Endothelial cell of umbilical vein (primary cell): Measurements from ENCODE around the gene TMEM94. TPM values are rescaled to one million over a fixed set of nuclear protein-coding genes. Genes with fewer than 3 reads are reported as not detected.

Experiments used
- BruUV-seq: library from RNA; stranded (reverse); fragments of 400-500 nt; replicated peaks from 2 replicates; lab custom pipeline; 2021; lab: Mats Ljungman, UMichigan
- CTCF ChIA-PET: fragments of 300-600, 350-600 bp; sonication (Branson Sonifier 250); formaldehyde crosslinking; loops from one replicate; lab custom pipeline; 2021; ENCODE audit warnings: antibody characterized with exemption, inconsistent platforms; lab: Charles Lee
- POLR2A ChIA-PET: fragments of 300-600, 350-600 bp; sonication (Branson Sonifier 250); formaldehyde crosslinking; loops from one replicate; lab custom pipeline; 2021; ENCODE audit warnings: antibody characterized with exemption, inconsistent platforms; lab: Charles Lee
- DNase-seq: peaks from one replicate; pipeline ENCODE4 v3.0.0-alpha.2; 2011; ENCODE audit warnings: low read depth, low spot score
- FAIRE-seq: peaks from 2 replicates; lab custom pipeline; 2011; peaks lifted over from hg19 to GRCh38; lab: Jason Lieb, UNC
- H2AFZ ChIP-seq: 2 replicates; pipeline ENCODE4 v1.6.0; 2012; ENCODE audit warnings: low read depth, low read length, control low read depth, inconsistent platforms
- H3K27ac ChIP-seq: 2 replicates; pipeline ENCODE4 v1.5.1; 2011; ENCODE audit warnings: low read depth, mild to moderate bottlenecking, control low read depth, low read length, moderate library complexity; ENCODE audit not compliant: insufficient read depth
- H3K27me3 ChIP-seq, 2 experiments: 2 replicates each; pipeline versions ENCODE4 v1.6.0 to v1.6.1; 2011; ENCODE audit warnings: low read length in 2 of 2, mixed read lengths in 1 of 2; ENCODE audit not compliant: control insufficient read depth in 2 of 2, insufficient read depth in 2 of 2
- H3K36me3 ChIP-seq, 2 experiments: 2 replicates in 1 of 2; 3 replicates in 1 of 2; pipeline ENCODE4 v1.5.1; 2011; ENCODE audit warnings: low read length in 2 of 2, mild to moderate bottlenecking in 1 of 2, moderate library complexity in 1 of 2; ENCODE audit not compliant: control insufficient read depth in 2 of 2, insufficient read depth in 2 of 2; ENCODE audit errors: extremely low read depth in 1 of 2
- H3K4me1 ChIP-seq: 3 replicates; pipeline ENCODE4 v1.5.1; 2011; ENCODE audit warnings: mild to moderate bottlenecking, low read length; ENCODE audit not compliant: control insufficient read depth, insufficient read depth; ENCODE audit errors: extremely low read depth
- H3K4me2 ChIP-seq: 2 replicates; pipeline ENCODE4 v1.6.1; 2011; ENCODE audit warnings: low read length, control low read depth, mixed read lengths; ENCODE audit not compliant: insufficient read depth
- H3K4me3 ChIP-seq, 3 experiments: fragments of 200-600 bp in 1 of 3; sonication (generic), shearing (Covaris generic) in 1 of 3; replicated peaks in 1 of 3; 2 replicates each; pipeline ENCODE4 v1.5.1; 2011 to 2016; ENCODE audit warnings: control low read depth in 3 of 3, low read length in 3 of 3, mild to moderate bottlenecking in 2 of 3, inconsistent platforms in 1 of 3, low read depth in 1 of 3, moderate library complexity in 1 of 3; ENCODE audit not compliant: insufficient read depth in 1 of 3
- H3K79me2 ChIP-seq: 2 replicates; pipeline ENCODE4 v1.6.0; 2012; ENCODE audit warnings: low read length, inconsistent platforms; ENCODE audit not compliant: control insufficient read depth, insufficient read depth
- H3K9ac ChIP-seq: replicated peaks from 2 replicates; pipeline ENCODE3; 2011; ENCODE audit warnings: low read length, control low read depth; ENCODE audit not compliant: insufficient read depth; ENCODE audit errors: extremely low read depth
- H3K9me1 ChIP-seq: replicated peaks from 3 replicates; pipeline ENCODE4 v1.6.0; 2011; ENCODE audit warnings: mild to moderate bottlenecking, low read length; ENCODE audit not compliant: control insufficient read depth, insufficient read depth; ENCODE audit errors: extremely low read depth
- H3K9me3 ChIP-seq: replicated peaks from 2 replicates; pipeline ENCODE4 v1.5.1; 2012; ENCODE audit warnings: low read length, inconsistent platforms; ENCODE audit not compliant: control insufficient read depth, insufficient read depth
- H4K20me1 ChIP-seq: replicated peaks from 2 replicates; pipeline ENCODE3; 2011; ENCODE audit warnings: mild to moderate bottlenecking, low read length; ENCODE audit not compliant: control insufficient read depth, insufficient read depth; ENCODE audit errors: extremely low read depth
- EZH2 ChIP-seq: IDR thresholded peaks from 2 replicates; pipeline ENCODE4 v1.6.1; 2012; ENCODE audit warnings: borderline replicate concordance, low read depth, mild to moderate bottlenecking, moderate library complexity, low read length, inconsistent platforms; ENCODE audit not compliant: severe bottlenecking
- JUN ChIP-seq: IDR thresholded peaks from 2 replicates; pipeline ENCODE4 v1.6.1; 2011; ENCODE audit warnings: borderline replicate concordance, low read depth; ENCODE audit not compliant: insufficient read length, insufficient read depth
- MYC ChIP-seq: IDR thresholded peaks from one replicate; pipeline ENCODE4 v1.6.1; 2011; ENCODE audit warnings: mild to moderate bottlenecking, low read depth, low read length
- POLR2A ChIP-seq: IDR thresholded peaks from 2 replicates; pipeline ENCODE4 v1.6.1; 2012; ENCODE audit warnings: low read depth, mild to moderate bottlenecking, control low read depth, low read length
- POLR2AphosphoS5 ChIP-seq: IDR thresholded peaks from 2 replicates; pipeline ENCODE4 v1.6.1; 2012; ENCODE audit warnings: low read depth, mild to moderate bottlenecking, control low read depth, low read length, moderate library complexity; ENCODE audit not compliant: insufficient read depth
- dilution Hi-C: fragments of 300-500 bp; cut with MboI; formaldehyde crosslinking; loops from one replicate; pipeline ENCODE4 v1.15.0; 2019; ENCODE audit warnings: low sequenced_read_pairs; ENCODE audit not compliant: extremely low pct_ligation_motif_present
- intact Hi-C: fragments of 100-400 bp; cut with micrococcal nuclease; formaldehyde crosslinking; loops from one replicate; pipeline ENCODE4 v1.10.0; 2022
- polyA plus RNA-seq, 4 experiments: library from polyadenylated mRNA; depleted of rRNA in 3 of 4; stranded (reverse) in 3 of 4; unstranded in 1 of 4; fragments of >200 nt; gene quantifications; 2 replicates each; pipeline versions ENCODE4 v1.2.1 to v1.2.3, GENCODE V29; 2011 to 2012; ENCODE audit warnings: missing spikeins in 1 of 4
- total RNA-seq: library from RNA; stranded (reverse); gene quantifications from 2 replicates; pipeline ENCODE4 v1.2.3, GENCODE V29; 2021
- TF ChIP-seq, protein P1 (sequence below): IDR thresholded peaks from 2 replicates; pipeline ENCODE4 v1.6.1; 2011; ENCODE audit not compliant: insufficient read depth, insufficient read length
- TF ChIP-seq, protein P2 (sequence below), 2 donors: IDR thresholded peaks; 1 replicate in 1 of 2; 2 replicates in 1 of 2; pipeline ENCODE4 v1.5.1; 2011; ENCODE audit warnings: low read length in 2 of 2, mild to moderate bottlenecking in 2 of 2, moderate library complexity in 2 of 2, control low read depth in 1 of 2, inconsistent platforms in 1 of 2, low read depth in 1 of 2; ENCODE audit not compliant: insufficient read depth in 1 of 2; ENCODE audit errors: extremely low read depth in 1 of 2

The TMEM94 gene
- total and polyA plus RNA-seq, 2 donors (not counting 3 experiments of a cell fraction or from before 2014, with no cell fraction given): 69.2 to 75.9 TPM

DNA sequence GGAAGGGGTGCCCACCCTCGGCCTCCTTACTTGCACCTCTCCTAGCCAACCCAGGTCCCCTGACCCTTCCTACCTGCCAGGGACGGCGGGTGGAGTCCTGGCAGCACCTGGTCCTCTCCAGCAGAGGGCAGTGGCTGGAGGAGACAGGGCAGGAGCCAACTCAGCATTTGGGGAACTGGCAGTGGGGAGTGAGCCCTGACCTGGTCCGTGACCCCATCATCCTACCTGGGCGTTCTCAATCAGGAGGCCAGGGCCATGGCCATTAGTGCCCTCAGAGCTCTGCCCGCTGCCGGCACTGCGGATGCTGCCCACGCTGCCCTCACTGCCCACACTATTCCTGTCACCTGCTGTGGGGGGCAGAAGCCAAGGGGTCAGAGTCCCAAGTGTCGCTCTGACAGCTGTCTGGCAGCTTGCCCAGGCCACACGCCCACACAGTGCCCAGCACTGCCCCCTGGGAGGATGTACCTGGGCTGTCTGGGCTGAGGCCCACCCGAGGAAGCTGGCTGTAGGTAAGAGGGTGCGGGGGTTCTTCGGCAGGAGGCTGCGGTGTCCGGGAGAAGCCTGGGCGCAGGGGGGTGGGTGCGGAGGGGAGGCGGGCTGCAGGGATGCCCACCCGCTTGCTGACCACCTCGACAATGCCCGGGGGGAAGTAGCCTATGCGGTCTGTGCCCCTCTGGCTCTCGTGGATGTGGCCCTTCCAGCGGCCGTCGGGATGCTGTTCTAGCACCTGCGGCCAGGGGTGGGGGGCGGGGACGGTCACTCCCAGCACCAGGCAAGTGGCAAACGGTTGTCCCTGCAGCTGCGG, 48.1 kb downstream of the TMEM94 start:
- dilution Hi-C loops: no loop called here
- no TSS peak for BruUV-seq

DNA sequence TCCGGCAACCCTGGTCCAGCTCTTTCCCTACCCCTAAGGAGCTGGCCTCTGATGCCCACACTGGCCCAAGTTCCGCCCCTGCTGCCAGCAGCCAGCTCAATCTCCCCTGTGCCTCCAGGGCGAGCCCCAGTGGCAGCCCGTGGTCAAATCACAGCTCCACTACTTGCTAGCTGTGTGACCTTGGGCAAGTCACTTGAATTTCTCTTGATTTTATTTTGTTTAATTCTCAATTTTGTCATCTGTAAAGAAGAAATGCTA, 48.6 kb downstream of the TMEM94 start:
- POLR2A ChIA-PET: no interaction called here
- Histone ChIP-seq H4K20me1 (no peaks in the 10 kb centered on the region), H3K4me1 (peaks cover 10% of the 10 kb centered on the region), H3K9me1 (no peaks in the 10 kb centered on the region), H3K9ac (no peak overlapping the region), H3K4me3 (no peak overlapping the region), H2AFZ (no peak overlapping the region), H3K4me2 (no peak overlapping the region), H3K27ac (no peak overlapping the region), H3K9me3 (no peaks in the 10 kb centered on the region), H3K36me3 (peaks cover 0 to 33% of the 10 kb centered on the region in 2 experiments), H3K27me3 (no peaks in the 10 kb centered on the region), H3K79me2 (no peaks in the 10 kb centered on the region)
- intact Hi-C loops: no loop called here
- CTCF ChIA-PET: interaction anchor here (1.5 kb wide), 1 partner anchor 11 kb away, joined by 7 read pairs; the partner anchor contains the start of gene TSEN54
- dilution Hi-C loops: no loop called here
- DNase-seq (no peak), FAIRE-seq (no peak)
- no peak for TF ChIP-seq JUN
- TF ChIP-seq, protein P1, sequence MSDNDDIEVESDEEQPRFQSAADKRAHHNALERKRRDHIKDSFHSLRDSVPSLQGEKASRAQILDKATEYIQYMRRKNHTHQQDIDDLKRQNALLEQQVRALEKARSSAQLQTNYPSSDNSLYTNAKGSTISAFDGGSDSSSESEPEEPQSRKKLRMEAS: no peak
- TF ChIP-seq EZH2: no peak
- no peak for TF ChIP-seq POLR2AphosphoS5
- no peak for TF ChIP-seq MYC
- BruUV-seq: no TSS peak

More for the DNA sequence above, 48.1 kb downstream of the TMEM94 start:
- Histone ChIP-seq H3K27me3 (no peaks in the 10 kb centered on the region), H3K79me2 (no peaks in the 10 kb centered on the region), H3K36me3 (peaks cover 0 to 33% of the 10 kb centered on the region in 2 experiments), H3K4me3 (no peak overlapping the region), H2AFZ (no peak overlapping the region), H3K27ac (no peak overlapping the region), H3K4me2 (no peak overlapping the region), H3K4me1 (peaks cover 5% of the 10 kb centered on the region), H3K9me1 (no peaks in the 10 kb centered on the region), H3K9ac (no peak overlapping the region), H3K9me3 (no peaks in the 10 kb centered on the region), H4K20me1 (no peaks in the 10 kb centered on the region)
- TF ChIP-seq POLR2A: no peak
- TF ChIP-seq, protein P2, sequence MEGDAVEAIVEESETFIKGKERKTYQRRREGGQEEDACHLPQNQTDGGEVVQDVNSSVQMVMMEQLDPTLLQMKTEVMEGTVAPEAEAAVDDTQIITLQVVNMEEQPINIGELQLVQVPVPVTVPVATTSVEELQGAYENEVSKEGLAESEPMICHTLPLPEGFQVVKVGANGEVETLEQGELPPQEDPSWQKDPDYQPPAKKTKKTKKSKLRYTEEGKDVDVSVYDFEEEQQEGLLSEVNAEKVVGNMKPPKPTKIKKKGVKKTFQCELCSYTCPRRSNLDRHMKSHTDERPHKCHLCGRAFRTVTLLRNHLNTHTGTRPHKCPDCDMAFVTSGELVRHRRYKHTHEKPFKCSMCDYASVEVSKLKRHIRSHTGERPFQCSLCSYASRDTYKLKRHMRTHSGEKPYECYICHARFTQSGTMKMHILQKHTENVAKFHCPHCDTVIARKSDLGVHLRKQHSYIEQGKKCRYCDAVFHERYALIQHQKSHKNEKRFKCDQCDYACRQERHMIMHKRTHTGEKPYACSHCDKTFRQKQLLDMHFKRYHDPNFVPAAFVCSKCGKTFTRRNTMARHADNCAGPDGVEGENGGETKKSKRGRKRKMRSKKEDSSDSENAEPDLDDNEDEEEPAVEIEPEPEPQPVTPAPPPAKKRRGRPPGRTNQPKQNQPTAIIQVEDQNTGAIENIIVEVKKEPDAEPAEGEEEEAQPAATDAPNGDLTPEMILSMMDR (IDR thresholded peaks at IDR 0.05; ENCODE audit: extremely low read depth in 1 of 2, insufficient read depth in 1 of 2, low read depth in 1 of 2, low read length in 2 of 2): peak; percentile 34 to 51
- intact Hi-C loops: no loop called here
- ChIA-PET CTCF (interaction anchor here (1.5 kb wide), 1 partner anchor 12 kb away, joined by 7 read pairs; the partner anchor contains the start of gene TSEN54), POLR2A (no interaction called here)
- DNase-seq: no peak
- FAIRE-seq: no peak
